Transverse colon (tissue), 4 donors: ENCODE data around the gene SNED1. TPM values are rescaled to one million over a fixed set of nuclear protein-coding genes. Genes with fewer than 3 reads are reported as not detected.

ENCODE experiments used
- DNase-seq: peaks from one replicate; pipeline ENCODE4 v3.0.0-alpha.2; 2019
- H3K27ac ChIP-seq, 4 donors: fragments of 200-600 bp; sonication (generic); 2 replicates each; pipeline ENCODE4 v1.5.1; 2016 to 2018; ENCODE audit warnings: inconsistent platforms in 4 of 4
- H3K27me3 ChIP-seq: fragments of 200-600 bp; sonication (generic); 2 replicates; pipeline ENCODE4 v1.5.1; 2017; ENCODE audit warnings: inconsistent platforms
- H3K36me3 ChIP-seq, 4 donors: fragments of 200-600 bp; sonication (generic); 2 replicates each; pipeline ENCODE4 v1.5.1; 2017 to 2019; ENCODE audit warnings: inconsistent platforms in 4 of 4
- H3K4me1 ChIP-seq, 4 donors: fragments of 200-600 bp; sonication (generic); 2 replicates each; pipeline ENCODE4 v1.5.1; 2017 to 2020; ENCODE audit warnings: inconsistent platforms in 4 of 4
- H3K4me3 ChIP-seq, 4 donors: fragments of 200-600 bp; sonication (generic); 1 replicate in 1 of 4; 2 replicates in 3 of 4; pipeline versions ENCODE4 v1.5.1 to v1.6.1; 2017 to 2019; ENCODE audit warnings: inconsistent platforms in 4 of 4
- H3K9me3 ChIP-seq, 2 donors: fragments of 200-600 bp; sonication (generic); 2 replicates each; pipeline ENCODE4 v1.5.1; 2017 to 2019; ENCODE audit warnings: inconsistent platforms in 2 of 2
- CTCF ChIP-seq, 5 experiments: fragments of 200-600 bp in 3 of 5; fragments of 450-650 bp in 2 of 5; sonication (generic) in 3 of 5; IDR thresholded peaks; 1 replicate in 2 of 5; 2 replicates in 3 of 5; pipeline ENCODE4 v1.5.1; 2016 to 2017; ENCODE audit warnings: antibody characterized with exemption in 5 of 5, inconsistent platforms in 3 of 5, mild to moderate bottlenecking in 2 of 5, moderate library complexity in 1 of 5
- EP300 ChIP-seq: sonication (generic); formaldehyde crosslinking; IDR thresholded peaks from one replicate; pipeline ENCODE4 v1.6.1; 2017; ENCODE audit warnings: antibody characterized with exemption, low read depth
- POLR2A ChIP-seq: fragments of 450-650 bp; IDR thresholded peaks from one replicate; pipeline ENCODE4 v1.6.1; 2016; ENCODE audit warnings: antibody characterized with exemption, mild to moderate bottlenecking, moderate library complexity
- POLR2AphosphoS5 ChIP-seq, 3 donors: sonication (generic); formaldehyde crosslinking; IDR thresholded peaks; one replicate each; pipeline ENCODE4 v1.6.1; 2016; ENCODE audit warnings: antibody characterized with exemption in 3 of 3
- WGBS, 2 donors: methylation state at CpG; one replicate each; pipeline ENCODE4 v1.1.5; 2018; ENCODE audit warnings: low coverage in 1 of 2; 5-methylcytosine and 5-hydroxymethylcytosine counted together
- in situ Hi-C, 4 donors: fragments of 200-750 bp; cut with MboI; loops; one replicate each; pipeline versions ENCODE4 v1.15.0 to v1.15.1; 2017; ENCODE audit warnings: low sequenced_read_pairs in 3 of 4, low pct_ligation_motif_present in 1 of 4, low pct_unique_long_range_greater_than_20kb in 1 of 4
- intact Hi-C: fragments of 100-400 bp; cut with DNase I; formaldehyde crosslinking; loops from one replicate; pipeline ENCODE4 v1.15.1; 2023; ENCODE audit warnings: low total_unique reads
- total RNA-seq, 4 donors: library from RNA; depleted of rRNA; stranded (reverse); fragments of >200 nt; gene quantifications; one replicate each; pipeline ENCODE4 v1.1.0, GENCODE V29; 2016

SNED1 gene
- total RNA-seq, 4 donors from 2014 or later: 8.2 to 65.5 (median 30.0) TPM

- in situ Hi-C loops: no loop called here
- Histone ChIP-seq H3K27me3 (no peaks in the 10 kb centered on the region), H3K27ac (no peak overlapping the region), H3K4me1 (peaks cover 7 to 10% (median 10%) of the 10 kb centered on the region in 4 donors), H3K36me3 (no peaks in the 10 kb centered on the region), H3K4me3 (no peak overlapping the region), H3K9me3 (no peaks in the 10 kb centered on the region)
- TF ChIP-seq POLR2AphosphoS5 (IDR thresholded peaks at IDR 0.05) (no peak), POLR2A (no peak), EP300 (no peak), CTCF (IDR thresholded peaks at IDR 0.05) (no peak)
- WGBS, 2 donors: 91% methylated on average over 9 of the region's 9 CpGs; no CpG with 5 or more reads in 1 of the 2 donors
- DNase-seq: no peak
- intact Hi-C loops: no loop called here
These were observed 108.8 kb downstream of the SNED1 start for GRCh38 chr2:241107031-241107783.

GRCh38 chr2:241108271-241109209 is 110.1 kb downstream of the SNED1 start:
- Histone ChIP-seq H3K27ac (peak overlapping the region in 2 of 4 donors; percentile 35 to 36), H3K4me3 (no peak overlapping the region), H3K4me1 (peaks cover 1 to 3% (median 2%) of the 10 kb centered on the region in 4 donors), H3K9me3 (no peaks in the 10 kb centered on the region), H3K36me3 (no peaks in the 10 kb centered on the region), H3K27me3 (no peaks in the 10 kb centered on the region)
- 71 to 79% methylated on average over 17 to 35 of the region's 35 CpGs for WGBS, 2 donors
- TF ChIP-seq POLR2AphosphoS5 (IDR thresholded peaks at IDR 0.05): no peak
- TF ChIP-seq POLR2A: no peak
- TF ChIP-seq CTCF (IDR thresholded peaks at IDR 0.05): no peak
- TF ChIP-seq EP300: no peak
- intact Hi-C loops: no loop called here
- in situ Hi-C loops: no loop called here
- no peak for DNase-seq

- H3K27me3 ChIP-seq: no peaks in the 10 kb centered on the region
- no peaks in the 10 kb centered on the region for H3K36me3 ChIP-seq
- WGBS, 2 donors: 67 to 88% methylated on average over 3 to 14 of the region's 14 CpGs
- intact Hi-C loops: no loop called here
- peak overlapping the region in 2 of 4 donors; percentile 35 to 36 for H3K27ac ChIP-seq
- no peaks in the 10 kb centered on the region for H3K9me3 ChIP-seq
- DNase-seq: no peak
- H3K4me3 ChIP-seq: no peak overlapping the region
- no peaks in the 10 kb centered on the region for H3K4me1 ChIP-seq
- no peak for TF ChIP-seq POLR2A
- no peak for TF ChIP-seq EP300
- no peak for TF ChIP-seq POLR2AphosphoS5 (IDR thresholded peaks at IDR 0.05)
- no peak for TF ChIP-seq CTCF (IDR thresholded peaks at IDR 0.05)
- in situ Hi-C loops: no loop called here
These were observed 111.0 kb downstream of the SNED1 start for GRCh38 chr2:241109210-241110088.
